Keratinocyte (primary cell): ENCODE results near the gene ADISSP. TPM values are rescaled to one million over a fixed set of nuclear protein-coding genes. Genes with fewer than 3 reads are reported as not detected.

Experiments used
- DNase-seq: peaks from one replicate; pipeline ENCODE4 v3.0.0-alpha.2; 2011; ENCODE audit warnings: low read depth, missing footprints, low spot score
- FAIRE-seq: peaks from 2 replicates; lab custom pipeline; 2011; peaks lifted over from hg19 to GRCh38; lab: Jason Lieb, UNC
- H2AFZ ChIP-seq: 2 replicates; pipeline ENCODE4 v1.6.0; 2012; ENCODE audit warnings: low read length, control low read depth, inconsistent platforms; ENCODE audit not compliant: control insufficient read depth
- H3K27ac ChIP-seq: 2 replicates; pipeline ENCODE4 v1.5.1; 2011; ENCODE audit warnings: low read length; ENCODE audit not compliant: control insufficient read depth, insufficient read depth
- H3K27me3 ChIP-seq: 3 replicates; pipeline ENCODE4 v1.6.0; 2011; ENCODE audit warnings: low read length; ENCODE audit not compliant: control insufficient read depth, insufficient read depth; ENCODE audit errors: extremely low read depth
- H3K36me3 ChIP-seq, 2 experiments: 2 replicates in 1 of 2; 3 replicates in 1 of 2; pipeline ENCODE4 v1.5.1; 2011; ENCODE audit warnings: low read length in 2 of 2, mild to moderate bottlenecking in 1 of 2; ENCODE audit not compliant: control insufficient read depth in 2 of 2, insufficient read depth in 2 of 2; ENCODE audit errors: extremely low read depth in 1 of 2
- H3K4me1 ChIP-seq: 3 replicates; pipeline ENCODE4 v1.5.1; 2011; ENCODE audit warnings: low read length; ENCODE audit not compliant: control insufficient read depth, insufficient read depth; ENCODE audit errors: extremely low read depth
- H3K4me2 ChIP-seq: 3 replicates; pipeline ENCODE4 v1.6.0; 2011; ENCODE audit warnings: low read depth, low read length; ENCODE audit not compliant: control insufficient read depth, insufficient read depth; ENCODE audit errors: extremely low read depth
- H3K4me3 ChIP-seq, 3 experiments: fragments of 200-600 bp in 1 of 3; sonication (generic) in 1 of 3; 2 replicates in 2 of 3; 3 replicates in 1 of 3; pipeline ENCODE4 v1.5.1; 2011 to 2016; ENCODE audit warnings: low read length in 3 of 3, mild to moderate bottlenecking in 3 of 3, control low read depth in 2 of 3, inconsistent platforms in 1 of 3, low read depth in 1 of 3, mixed read lengths in 1 of 3, mixed run types in 1 of 3, moderate library complexity in 1 of 3; ENCODE audit not compliant: control insufficient read depth in 2 of 3, insufficient read depth in 2 of 3; ENCODE audit errors: extremely low read depth in 1 of 3
- H3K79me2 ChIP-seq: 2 replicates; pipeline ENCODE4 v1.6.0; 2012; ENCODE audit warnings: low read length; ENCODE audit not compliant: control insufficient read depth, insufficient read depth
- H3K9ac ChIP-seq: 3 replicates; pipeline ENCODE4 v1.6.0; 2011; ENCODE audit warnings: low read length; ENCODE audit not compliant: control insufficient read depth, insufficient read depth; ENCODE audit errors: extremely low read depth
- H3K9me1 ChIP-seq: 3 replicates; pipeline ENCODE4 v1.6.0; 2011; ENCODE audit warnings: low read length; ENCODE audit not compliant: control insufficient read depth, insufficient read depth; ENCODE audit errors: extremely low read depth
- H3K9me3 ChIP-seq: 2 replicates; pipeline ENCODE4 v1.5.1; 2012; ENCODE audit warnings: low read depth, low read length; ENCODE audit not compliant: control insufficient read depth
- H4K20me1 ChIP-seq: 3 replicates; pipeline ENCODE4 v1.6.0; 2011; ENCODE audit warnings: low read length; ENCODE audit not compliant: control insufficient read depth, insufficient read depth; ENCODE audit errors: extremely low read depth
- EZH2 ChIP-seq: IDR thresholded peaks from one replicate; pipeline ENCODE4 v1.6.1; 2012; ENCODE audit warnings: inconsistent platforms, mild to moderate bottlenecking, low read length, moderate library complexity
- dilution Hi-C: fragments of 300-500 bp; cut with MboI; formaldehyde crosslinking; loops from one replicate; pipeline ENCODE4 v1.7.0; 2020; ENCODE audit warnings: low sequenced_read_pairs; ENCODE audit not compliant: extremely low pct_ligation_motif_present
- polyA plus RNA-seq, 5 experiments: library from polyadenylated mRNA; depleted of rRNA in 3 of 5; stranded (reverse) in 3 of 5; stranded (forward) in 1 of 5; unstranded in 1 of 5; fragments of >200 nt; gene quantifications; 1 replicate in 1 of 5; 2 replicates in 3 of 5; 3 replicates in 1 of 5; pipeline versions ENCODE4 v1.2.1 to v1.2.3, GENCODE V29; 2011 to 2012; ENCODE audit warnings: missing spikeins in 2 of 5, low read depth in 1 of 5, low replicate concordance in 1 of 5
- TF ChIP-seq, protein P1 (sequence below), 3 experiments: IDR thresholded peaks in 1 of 3; conservative IDR thresholded peaks in 1 of 3; optimal IDR thresholded peaks in 1 of 3; 2 replicates in 2 of 3; 3 replicates in 1 of 3; pipeline versions ENCODE3 to v1.5.1; 2011; ENCODE audit warnings: low read length in 3 of 3, mild to moderate bottlenecking in 3 of 3, moderate library complexity in 2 of 3, control low read depth in 1 of 3, inconsistent platforms in 1 of 3; ENCODE audit not compliant: insufficient read depth in 2 of 3; ENCODE audit errors: extremely low read depth in 1 of 3

The ADISSP gene
- polyA plus RNA-seq, 1 donor (not counting 4 experiments of a cell fraction or from before 2014, with no cell fraction given) = 28.2 TPM

DNA sequence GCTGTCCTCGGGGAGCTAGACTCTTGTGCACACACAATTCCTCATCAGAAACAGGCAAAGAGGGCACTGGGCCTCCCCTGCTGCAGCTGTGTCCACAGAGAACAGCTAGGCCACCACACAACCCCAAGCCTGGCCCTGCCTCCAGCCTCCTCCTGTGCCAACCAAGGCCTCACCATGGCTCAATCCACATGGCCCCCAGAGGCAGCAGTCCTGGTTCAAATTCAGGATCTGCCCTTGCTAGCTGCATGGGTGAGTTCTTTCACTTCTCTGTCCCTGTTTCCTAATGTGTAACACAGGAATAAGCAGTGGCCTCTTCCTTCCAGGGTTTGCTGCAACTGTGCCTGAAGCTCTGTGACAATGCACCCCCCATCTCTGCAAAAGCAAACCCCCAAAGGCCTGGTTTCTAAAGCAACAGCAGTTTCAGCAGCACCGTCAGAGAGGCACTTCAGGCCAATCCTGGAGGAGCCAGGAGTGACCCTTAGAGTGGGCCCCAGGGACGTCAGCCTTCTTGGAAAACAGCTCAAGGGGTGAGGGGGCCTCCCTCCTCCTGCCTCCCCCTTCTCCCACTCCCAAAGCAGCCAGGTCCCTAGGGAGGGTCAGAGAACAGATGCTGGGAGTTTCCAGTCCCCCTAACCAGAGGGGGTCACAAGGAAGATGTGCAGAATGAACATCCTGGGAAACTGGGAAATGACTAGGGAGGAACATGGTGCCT, 2.2 kb downstream of the ADISSP start:
- Histone ChIP-seq H3K27me3 (no peaks in the 10 kb centered on the region), H4K20me1 (no peaks in the 10 kb centered on the region), H3K4me3 (no peak overlapping the region), H3K27ac (no peak overlapping the region), H3K36me3 (peaks cover 0 to 4% of the 10 kb centered on the region in 2 experiments), H3K79me2 (peaks cover 18% of the 10 kb centered on the region), H3K9ac (no peak overlapping the region), H3K4me2 (no peak overlapping the region), H3K9me1 (no peaks in the 10 kb centered on the region), H2AFZ (no peak overlapping the region), H3K4me1 (peaks cover 21% of the 10 kb centered on the region), H3K9me3 (no peaks in the 10 kb centered on the region)
- TF ChIP-seq, protein P1, sequence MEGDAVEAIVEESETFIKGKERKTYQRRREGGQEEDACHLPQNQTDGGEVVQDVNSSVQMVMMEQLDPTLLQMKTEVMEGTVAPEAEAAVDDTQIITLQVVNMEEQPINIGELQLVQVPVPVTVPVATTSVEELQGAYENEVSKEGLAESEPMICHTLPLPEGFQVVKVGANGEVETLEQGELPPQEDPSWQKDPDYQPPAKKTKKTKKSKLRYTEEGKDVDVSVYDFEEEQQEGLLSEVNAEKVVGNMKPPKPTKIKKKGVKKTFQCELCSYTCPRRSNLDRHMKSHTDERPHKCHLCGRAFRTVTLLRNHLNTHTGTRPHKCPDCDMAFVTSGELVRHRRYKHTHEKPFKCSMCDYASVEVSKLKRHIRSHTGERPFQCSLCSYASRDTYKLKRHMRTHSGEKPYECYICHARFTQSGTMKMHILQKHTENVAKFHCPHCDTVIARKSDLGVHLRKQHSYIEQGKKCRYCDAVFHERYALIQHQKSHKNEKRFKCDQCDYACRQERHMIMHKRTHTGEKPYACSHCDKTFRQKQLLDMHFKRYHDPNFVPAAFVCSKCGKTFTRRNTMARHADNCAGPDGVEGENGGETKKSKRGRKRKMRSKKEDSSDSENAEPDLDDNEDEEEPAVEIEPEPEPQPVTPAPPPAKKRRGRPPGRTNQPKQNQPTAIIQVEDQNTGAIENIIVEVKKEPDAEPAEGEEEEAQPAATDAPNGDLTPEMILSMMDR (optimal IDR thresholded peaks at IDR 0.05 in 1 of 3, IDR thresholded peaks at IDR 0.05 in 1 of 3, conservative IDR thresholded peaks at IDR 0.05 in 1 of 3; ENCODE audit: extremely low read depth in 1 of 3, insufficient read depth in 2 of 3, low read length in 3 of 3) = no peak
- TF ChIP-seq EZH2 = no peak
- FAIRE-seq (no peak), DNase-seq (no peak)
- dilution Hi-C loops = no loop called here

DNA sequence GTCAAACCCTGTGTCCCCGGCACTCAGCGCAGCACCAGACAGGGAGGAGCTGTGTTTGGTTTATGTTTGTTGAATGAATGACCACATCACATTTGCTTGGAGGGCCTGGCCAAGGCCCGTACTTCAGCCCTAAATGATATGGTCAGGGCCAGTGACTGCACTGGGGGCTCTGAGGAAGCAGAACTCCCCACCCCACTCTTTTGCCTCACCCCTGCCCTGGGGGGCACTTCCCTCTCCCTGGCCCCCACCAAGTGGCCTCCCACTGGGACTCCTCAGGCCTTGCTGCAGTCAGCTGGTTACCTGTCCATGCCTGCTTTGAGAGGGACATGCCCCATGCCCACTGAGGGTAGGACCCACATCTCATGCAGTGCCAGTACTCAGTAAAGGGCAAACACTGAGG, 2.9 kb downstream of the ADISSP start:
- dilution Hi-C loops = no loop called here

More for the DNA sequence above, 2.9 kb downstream of the ADISSP start:
- Histone ChIP-seq H4K20me1 (no peaks in the 10 kb centered on the region), H3K4me2 (no peak overlapping the region), H3K4me1 (peaks cover 21% of the 10 kb centered on the region), H3K9ac (no peak overlapping the region), H3K27ac (no peak overlapping the region), H3K79me2 (peaks cover 20% of the 10 kb centered on the region), H2AFZ (no peak overlapping the region), H3K4me3 (no peak overlapping the region), H3K36me3 (peaks cover 4 to 7% of the 10 kb centered on the region in 2 experiments), H3K27me3 (no peaks in the 10 kb centered on the region), H3K9me1 (no peaks in the 10 kb centered on the region), H3K9me3 (no peaks in the 10 kb centered on the region)
- TF ChIP-seq, protein P1 (optimal IDR thresholded peaks at IDR 0.05 in 1 of 3, IDR thresholded peaks at IDR 0.05 in 1 of 3, conservative IDR thresholded peaks at IDR 0.05 in 1 of 3; ENCODE audit: extremely low read depth in 1 of 3, insufficient read depth in 2 of 3, low read length in 3 of 3) = no peak
- TF ChIP-seq EZH2 = no peak
- DNase-seq (no peak), FAIRE-seq (no peak)
